ENCODE results near the gene LCK. TPM values are rescaled to one million over a fixed set of nuclear protein-coding genes. Genes with fewer than 3 reads are reported as not detected.
A peak's percentile ranks its signal among the peaks of the same experiment; 100 is the strongest.

The LCK gene
- total and polyA plus RNA-seq, 4 donors: 0.18 to 4.6 (median 2.0) TPM

DNA sequence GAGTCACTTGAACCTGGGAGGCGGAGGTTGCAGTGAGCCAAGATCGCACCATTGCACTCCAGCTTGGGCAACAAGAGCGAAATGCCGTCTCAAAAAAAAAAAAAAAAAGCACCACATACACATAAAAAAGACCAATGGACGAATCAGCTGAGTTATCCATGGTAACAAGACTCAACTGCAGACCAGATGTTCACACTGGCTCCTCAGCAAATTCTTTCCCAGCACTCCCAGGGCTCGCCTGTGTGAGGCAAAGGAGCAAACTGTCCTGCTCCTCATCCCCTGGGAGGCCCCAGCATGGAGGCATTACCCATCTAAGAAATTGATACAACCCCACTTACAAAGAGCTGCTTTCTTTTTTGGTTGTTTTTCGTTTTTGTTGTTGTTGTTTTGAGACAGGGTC is 32.0 kb upstream of the LCK start:
- Histone ChIP-seq H3K4me3 (ENCODE audit: low read length in 2 of 2) (no peak overlapping the region), H3K4me1 (ENCODE audit: control insufficient read depth in 1 of 2, insufficient read depth in 2 of 2, low read length in 2 of 2) (peaks cover 2 to 3% of the 10 kb centered on the region in 2 donors), H3K27me3 (ENCODE audit: control insufficient read depth in 1 of 2, insufficient read depth in 2 of 2, low read length in 1 of 2) (no peaks in the 10 kb centered on the region), H3K36me3 (ENCODE audit: control insufficient read depth in 1 of 2, insufficient read depth in 2 of 2, low read length in 1 of 2) (no peaks in the 10 kb centered on the region), H3K27ac (ENCODE audit: low read depth in 1 of 2, low read length in 2 of 2) (no peak overlapping the region), H3K9me3 (ENCODE audit: control insufficient read depth, low read length) (no peaks in the 10 kb centered on the region)
- intact Hi-C loops (cut with DNase I): no loop called here
- no peak for ATAC-seq (ENCODE audit: low FRiP score)
- no peak for DNase-seq
- 80 to 85% methylated on average over 7 of the region's 7 CpGs for WGBS, 2 donors

DNA sequence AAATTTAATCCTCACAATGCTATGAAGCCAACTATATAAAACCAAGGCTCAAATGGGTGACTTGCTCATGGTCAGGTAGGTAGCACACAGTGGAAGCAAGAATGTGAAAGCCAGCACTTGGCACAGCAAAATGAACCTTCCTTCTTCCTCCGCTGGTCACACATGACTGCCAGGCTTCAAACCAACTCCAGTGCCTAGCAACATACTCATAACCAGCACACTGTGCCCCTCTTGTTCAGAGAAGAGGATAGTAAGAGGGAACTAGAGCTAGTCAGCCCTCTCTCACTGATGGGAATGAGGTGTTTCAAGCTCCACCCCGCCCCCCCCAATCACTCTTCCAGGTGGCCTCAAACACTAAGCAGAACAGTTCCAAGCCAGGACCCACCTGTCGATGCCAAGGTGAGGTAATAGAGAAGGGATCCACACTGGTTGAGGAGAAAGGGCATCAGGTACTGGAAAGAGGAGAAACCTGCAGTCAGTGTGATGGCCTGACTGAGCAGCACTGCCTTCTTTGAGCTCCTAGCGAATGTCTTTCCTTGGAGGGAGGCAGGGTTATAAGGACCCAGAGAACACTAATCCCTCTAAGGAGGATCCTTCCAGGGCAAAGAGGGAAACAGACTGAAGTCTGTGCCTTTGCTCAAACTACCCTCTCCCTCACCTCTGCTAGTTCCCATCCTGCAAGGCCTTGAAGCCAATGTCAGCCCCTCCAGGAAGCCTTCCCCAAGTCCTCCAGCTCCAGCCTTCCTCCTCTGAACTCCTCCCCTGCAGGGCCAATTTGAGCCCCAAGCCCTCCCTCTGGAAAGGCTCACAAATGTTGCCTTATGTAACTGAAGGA is 30.1 kb upstream of the LCK start:
- no peak for ATAC-seq (ENCODE audit: low FRiP score)
- Histone ChIP-seq H3K27me3 (ENCODE audit: control insufficient read depth in 1 of 2, insufficient read depth in 2 of 2, low read length in 1 of 2) (no peaks in the 10 kb centered on the region), H3K9me3 (ENCODE audit: control insufficient read depth, low read length) (no peaks in the 10 kb centered on the region), H3K4me3 (ENCODE audit: low read length in 2 of 2) (peak overlapping the region in 1 of 2 donors; percentile 88), H3K27ac (ENCODE audit: low read depth in 1 of 2, low read length in 2 of 2) (no peak overlapping the region), H3K4me1 (ENCODE audit: control insufficient read depth in 1 of 2, insufficient read depth in 2 of 2, low read length in 2 of 2) (peaks cover 2 to 3% of the 10 kb centered on the region in 2 donors), H3K36me3 (ENCODE audit: control insufficient read depth in 1 of 2, insufficient read depth in 2 of 2, low read length in 1 of 2) (no peaks in the 10 kb centered on the region)
- 89 to 90% methylated on average over 4 of the region's 4 CpGs for WGBS, 2 donors
- no peak for DNase-seq
- intact Hi-C loops (cut with DNase I): no loop called here

DNA sequence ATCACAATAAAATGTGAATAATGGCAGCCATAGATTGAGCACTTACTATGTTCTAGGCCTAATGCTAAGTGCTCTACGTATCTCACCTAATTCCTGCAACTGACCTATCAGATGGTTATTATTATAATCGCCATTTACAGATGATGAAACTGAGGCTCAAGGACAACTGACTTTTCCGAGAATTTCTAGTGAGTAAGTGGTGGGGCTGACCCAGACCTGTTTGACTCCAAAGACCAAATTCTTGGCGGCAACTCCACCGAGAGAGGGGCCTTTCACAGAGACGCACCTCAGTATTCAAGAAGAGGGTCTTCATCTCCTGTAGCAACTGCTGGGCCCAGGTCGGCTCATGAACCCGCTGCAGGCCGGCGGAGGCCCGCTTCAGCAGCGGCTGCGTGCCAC is 29.5 kb upstream of the LCK start:
- Histone ChIP-seq H3K4me3 (ENCODE audit: low read length in 2 of 2) (peak overlapping the region; percentile 85 to 88), H3K36me3 (ENCODE audit: control insufficient read depth in 1 of 2, insufficient read depth in 2 of 2, low read length in 1 of 2) (no peaks in the 10 kb centered on the region), H3K9me3 (ENCODE audit: control insufficient read depth, low read length) (no peaks in the 10 kb centered on the region), H3K4me1 (ENCODE audit: control insufficient read depth in 1 of 2, insufficient read depth in 2 of 2, low read length in 2 of 2) (peaks cover 2 to 3% of the 10 kb centered on the region in 2 donors), H3K27me3 (ENCODE audit: control insufficient read depth in 1 of 2, insufficient read depth in 2 of 2, low read length in 1 of 2) (no peaks in the 10 kb centered on the region), H3K27ac (ENCODE audit: low read depth in 1 of 2, low read length in 2 of 2) (no peak overlapping the region)
- ATAC-seq (ENCODE audit: low FRiP score) (no peak), DNase-seq (no peak)
- 2 to 3% methylated on average over 13 of the region's 13 CpGs for WGBS, 2 donors
- intact Hi-C loops (cut with DNase I): no loop called here

DNA sequence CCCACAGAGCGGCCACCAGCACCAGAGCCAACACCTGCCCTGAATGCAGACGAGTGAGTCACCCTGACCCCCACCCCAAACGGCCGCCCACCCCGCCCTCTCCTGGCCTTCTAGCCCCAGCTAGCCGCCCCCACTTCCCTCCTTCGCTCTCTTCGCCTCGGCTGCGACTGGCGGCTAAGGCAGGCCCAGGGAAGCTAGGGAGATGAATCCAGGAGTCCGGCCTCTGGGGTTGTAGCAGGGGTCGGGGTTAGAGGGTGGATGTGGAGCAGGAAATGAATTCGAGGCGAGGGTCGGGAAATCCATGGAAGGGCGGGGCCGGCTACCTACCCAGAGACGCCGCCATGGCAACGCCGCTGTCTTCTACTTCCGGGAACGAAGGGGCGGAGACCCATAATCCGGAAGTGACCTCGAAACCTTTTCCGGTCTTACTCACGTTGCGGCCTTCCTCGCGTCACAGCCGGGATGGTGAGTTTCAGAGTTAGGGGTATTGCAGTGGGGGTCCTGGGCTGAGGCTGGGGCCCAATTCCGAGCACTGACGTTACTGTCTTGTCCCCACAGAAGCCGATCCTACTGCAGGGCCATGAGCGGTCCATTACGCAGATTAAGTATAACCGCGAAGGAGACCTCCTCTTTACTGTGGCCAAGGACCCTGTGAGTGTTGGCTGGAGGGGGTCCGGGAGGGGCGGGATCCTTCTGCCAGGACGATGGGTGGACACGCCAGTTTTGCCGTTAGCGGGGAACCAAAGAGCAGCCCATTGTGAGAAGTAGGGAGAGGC is 28.9 kb upstream of the LCK start, which contains the start of the genes EIF3I and TMEM234:
TSS of gene EIF3I (plus strand) at position 428 of the 776 bp plus-strand sequence. CDS start at position 463, 35 bp downstream.
TSS of gene TMEM234 (minus strand) at position 374 of the 776 bp plus-strand sequence. CDS start at position 343, 31 bp downstream.
- intact Hi-C loops (cut with DNase I): loop anchor here in 1 of 2 donors (1.0 kb wide), 1 partner anchor 19 kb away; no protein-coding TSS in a partner anchor
- peak within 1 kb of the TSS; percentile 85 to 88 for H3K4me3 ChIP-seq (ENCODE audit: low read length in 2 of 2)

DNA sequence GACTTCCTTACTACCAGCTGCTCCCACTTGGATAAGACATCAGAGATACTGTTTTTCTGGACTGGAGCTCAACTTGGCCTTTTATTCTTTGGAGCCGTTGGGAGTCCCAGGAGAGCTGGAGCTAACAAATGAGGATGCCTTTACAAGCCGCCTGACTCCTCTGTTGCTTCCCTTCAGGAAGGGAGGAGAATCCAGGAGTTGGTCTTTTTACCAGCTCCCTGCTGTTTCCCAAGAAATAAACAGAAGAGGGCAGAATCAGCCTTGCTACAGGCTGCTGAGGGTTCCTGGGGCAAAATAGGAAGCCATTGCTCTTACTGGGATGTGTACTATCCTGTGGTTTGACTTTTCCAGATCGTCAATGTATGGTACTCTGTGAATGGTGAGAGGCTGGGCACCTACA is 27.4 kb upstream of the LCK start:
- WGBS, 2 donors: 74 to 77% methylated on average over 3 of the region's 3 CpGs
- H3K36me3 ChIP-seq (ENCODE audit: control insufficient read depth in 1 of 2, insufficient read depth in 2 of 2, low read length in 1 of 2): peaks cover 0 to 2% of the 10 kb centered on the region in 2 donors
- H3K4me3 ChIP-seq (ENCODE audit: low read length in 2 of 2): no peak overlapping the region
- no peaks in the 10 kb centered on the region for H3K27me3 ChIP-seq (ENCODE audit: control insufficient read depth in 1 of 2, insufficient read depth in 2 of 2, low read length in 1 of 2)
- ATAC-seq (ENCODE audit: low FRiP score) (no peak), DNase-seq (no peak)
- peaks cover 2 to 3% of the 10 kb centered on the region in 2 donors for H3K4me1 ChIP-seq (ENCODE audit: control insufficient read depth in 1 of 2, insufficient read depth in 2 of 2, low read length in 2 of 2)
- H3K9me3 ChIP-seq (ENCODE audit: control insufficient read depth, low read length): no peaks in the 10 kb centered on the region
- no peak overlapping the region for H3K27ac ChIP-seq (ENCODE audit: low read depth in 1 of 2, low read length in 2 of 2)
- intact Hi-C loops (cut with DNase I): no loop called here

More for the DNA sequence above, 28.9 kb upstream of the LCK start, which contains the start of the genes EIF3I and TMEM234:
- H3K27ac ChIP-seq (ENCODE audit: low read depth in 1 of 2, low read length in 2 of 2): peak within 1 kb of the TSS in 1 of 2 donors; percentile 84
- H3K36me3 ChIP-seq (ENCODE audit: control insufficient read depth in 1 of 2, insufficient read depth in 2 of 2, low read length in 1 of 2): no peaks in the 10 kb centered on the region
- 0% methylated on average over 45 to 46 of the region's 46 CpGs for WGBS, 2 donors
- DNase-seq (peak; percentile 96 to 97), ATAC-seq (ENCODE audit: low FRiP score) (peak; percentile 95)
- H3K4me1 ChIP-seq (ENCODE audit: control insufficient read depth in 1 of 2, insufficient read depth in 2 of 2, low read length in 2 of 2): peaks cover 2 to 3% of the 10 kb centered on the region in 2 donors
- no peaks in the 10 kb centered on the region for H3K9me3 ChIP-seq (ENCODE audit: control insufficient read depth, low read length)
- no peaks in the 10 kb centered on the region for H3K27me3 ChIP-seq (ENCODE audit: control insufficient read depth in 1 of 2, insufficient read depth in 2 of 2, low read length in 1 of 2)

DNA sequence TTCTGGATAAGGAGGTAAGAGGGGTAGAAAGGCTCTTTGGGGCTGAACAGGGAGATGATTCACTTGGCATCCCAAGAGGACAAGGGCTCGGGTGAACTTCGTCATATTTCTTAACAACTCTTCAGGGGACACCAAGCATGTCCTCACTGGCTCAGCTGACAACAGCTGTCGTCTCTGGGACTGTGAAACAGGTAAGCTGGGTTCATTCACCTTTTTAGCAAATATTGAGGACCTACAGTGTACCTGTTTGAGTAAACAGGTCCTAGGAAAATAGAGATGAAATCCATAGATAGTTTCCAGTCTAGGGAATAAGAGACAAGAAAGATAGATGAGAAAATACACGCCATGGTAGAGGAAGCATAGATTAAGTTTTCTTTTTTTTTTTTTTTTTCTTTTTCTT is 26.8 kb upstream of the LCK start:
- no peak for ATAC-seq (ENCODE audit: low FRiP score)
- Histone ChIP-seq H3K27me3 (ENCODE audit: control insufficient read depth in 1 of 2, insufficient read depth in 2 of 2, low read length in 1 of 2) (no peaks in the 10 kb centered on the region), H3K36me3 (ENCODE audit: control insufficient read depth in 1 of 2, insufficient read depth in 2 of 2, low read length in 1 of 2) (peaks cover 0 to 4% of the 10 kb centered on the region in 2 donors), H3K9me3 (ENCODE audit: control insufficient read depth, low read length) (no peaks in the 10 kb centered on the region), H3K4me3 (ENCODE audit: low read length in 2 of 2) (no peak overlapping the region), H3K4me1 (ENCODE audit: control insufficient read depth in 1 of 2, insufficient read depth in 2 of 2, low read length in 2 of 2) (peaks cover 2 to 3% of the 10 kb centered on the region in 2 donors), H3K27ac (ENCODE audit: low read depth in 1 of 2, low read length in 2 of 2) (no peak overlapping the region)
- intact Hi-C loops (cut with DNase I): no loop called here
- no peak for DNase-seq
- 82 to 92% methylated on average over 4 of the region's 4 CpGs for WGBS, 2 donors

DNA sequence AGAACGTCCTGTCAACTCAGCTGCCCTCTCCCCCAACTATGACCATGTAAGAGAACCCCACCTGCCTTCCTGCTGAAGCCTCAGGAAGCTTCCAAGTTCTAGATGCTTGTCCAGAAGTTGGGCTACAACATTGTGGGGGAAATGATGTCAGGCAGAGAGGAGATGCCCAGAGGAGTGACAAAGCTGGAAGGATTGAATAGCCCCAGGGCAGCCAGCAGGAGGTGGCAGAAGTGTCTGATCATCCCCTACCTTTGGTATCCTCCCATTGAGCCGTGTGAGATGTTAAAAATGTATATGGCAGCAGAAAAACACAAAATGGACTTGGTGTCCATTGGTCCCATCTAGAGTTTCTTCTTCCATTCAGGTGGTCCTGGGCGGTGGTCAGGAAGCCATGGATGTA is 22.3 kb upstream of the LCK start:
- no peak overlapping the region for H3K27ac ChIP-seq (ENCODE audit: low read depth in 1 of 2, low read length in 2 of 2)
- intact Hi-C loops (cut with DNase I): no loop called here
- no peak for DNase-seq
- H3K4me1 ChIP-seq (ENCODE audit: control insufficient read depth in 1 of 2, insufficient read depth in 2 of 2, low read length in 2 of 2): no peaks in the 10 kb centered on the region
- H3K36me3 ChIP-seq (ENCODE audit: control insufficient read depth in 1 of 2, insufficient read depth in 2 of 2, low read length in 1 of 2): peaks cover 2 to 9% of the 10 kb centered on the region in 2 donors
- H3K27me3 ChIP-seq (ENCODE audit: control insufficient read depth in 1 of 2, insufficient read depth in 2 of 2, low read length in 1 of 2): no peaks in the 10 kb centered on the region
- H3K9me3 ChIP-seq (ENCODE audit: control insufficient read depth, low read length): no peaks in the 10 kb centered on the region
- ATAC-seq (ENCODE audit: low FRiP score): no peak
- H3K4me3 ChIP-seq (ENCODE audit: low read length in 2 of 2): no peak overlapping the region
- WGBS, 2 donors: 79 to 81% methylated on average over 3 of the region's 3 CpGs

DNA sequence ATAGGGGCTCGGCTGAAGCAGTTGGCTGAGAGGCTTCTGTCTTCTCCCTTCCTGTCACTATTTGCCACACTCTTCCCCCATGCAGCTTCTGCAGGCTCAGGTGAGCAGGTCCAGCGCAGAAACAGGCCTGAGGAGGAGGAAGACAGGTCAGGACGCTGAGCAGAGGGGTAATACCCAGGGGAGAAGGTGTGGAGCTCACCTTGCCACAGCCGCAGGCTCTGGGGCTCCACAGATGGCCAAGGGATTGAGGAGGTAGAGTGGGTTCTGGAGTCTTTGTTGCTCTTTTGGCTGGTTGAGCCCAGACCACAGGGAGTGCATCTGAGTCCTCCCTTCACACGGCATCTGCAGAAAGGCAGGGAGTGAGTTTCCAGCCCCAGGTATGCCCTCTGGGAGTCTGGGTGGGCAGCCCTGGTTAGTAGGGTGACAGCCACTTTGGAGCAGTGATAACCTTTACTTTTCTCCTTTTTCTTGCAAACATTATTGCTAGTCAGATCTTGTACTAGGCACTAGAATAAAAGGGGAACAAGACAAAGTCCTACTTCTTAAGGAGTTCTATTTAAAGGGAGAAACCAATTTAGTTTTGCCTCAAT is 19.1 kb upstream of the LCK start:
- WGBS, 2 donors: 74 to 80% methylated on average over 5 of the region's 5 CpGs
- H3K4me3 ChIP-seq (ENCODE audit: low read length in 2 of 2): no peak overlapping the region
- H3K4me1 ChIP-seq (ENCODE audit: control insufficient read depth in 1 of 2, insufficient read depth in 2 of 2, low read length in 2 of 2): no peaks in the 10 kb centered on the region
- H3K9me3 ChIP-seq (ENCODE audit: control insufficient read depth, low read length): no peaks in the 10 kb centered on the region
- H3K36me3 ChIP-seq (ENCODE audit: control insufficient read depth in 1 of 2, insufficient read depth in 2 of 2, low read length in 1 of 2): peaks cover 2 to 9% of the 10 kb centered on the region in 2 donors
- H3K27ac ChIP-seq (ENCODE audit: low read depth in 1 of 2, low read length in 2 of 2): no peak overlapping the region
- ATAC-seq (ENCODE audit: low FRiP score) (no peak), DNase-seq (no peak)
- intact Hi-C loops (cut with DNase I): no loop called here
- H3K27me3 ChIP-seq (ENCODE audit: control insufficient read depth in 1 of 2, insufficient read depth in 2 of 2, low read length in 1 of 2): no peaks in the 10 kb centered on the region
